HG03432 (cell line): ENCODE data around the gene CDKN2B-AS1.
"Not testable (repeated sequence)": the region's sequence is repeated elsewhere in the genome, so short reads cannot be mapped to it uniquely, and the experiment has no call there.

Source experiments
- ATAC-seq: cut with Tn5 transposase; IDR thresholded peaks from one replicate; pipeline ENCODE4 v1.9.1; 2021; ENCODE audit warnings: mild to moderate bottlenecking, moderate library complexity; ENCODE audit not compliant: unreplicated experiment

Gene CDKN2B-AS1

DNA sequence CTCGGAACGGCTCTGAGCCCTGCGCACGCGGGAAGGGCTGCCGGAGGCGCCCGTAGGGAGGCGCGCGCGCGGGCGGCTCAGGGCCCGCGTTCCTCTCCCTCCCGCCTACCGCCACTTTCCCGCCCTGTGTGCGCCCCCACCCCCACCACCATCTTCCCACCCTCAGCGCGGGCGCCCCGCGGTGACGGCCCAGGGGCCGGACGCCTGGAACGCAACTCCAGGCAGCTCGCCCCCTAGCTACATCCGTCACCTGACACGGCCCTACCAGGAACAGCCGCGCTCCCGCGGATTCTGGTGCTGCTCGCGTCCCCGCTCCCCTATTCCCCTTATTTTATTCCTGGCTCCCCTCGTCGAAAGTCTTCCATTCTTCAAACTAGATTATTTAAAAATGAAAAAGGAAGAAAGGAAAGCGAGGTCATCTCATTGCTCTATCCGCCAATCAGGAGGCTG is at the start of gene CDKN2B-AS1:
Gene CDKN2B-AS1 (plus strand): TSS at position 236 of the 450 bp plus-strand sequence.
- ATAC-seq = peak; percentile 54

DNA sequence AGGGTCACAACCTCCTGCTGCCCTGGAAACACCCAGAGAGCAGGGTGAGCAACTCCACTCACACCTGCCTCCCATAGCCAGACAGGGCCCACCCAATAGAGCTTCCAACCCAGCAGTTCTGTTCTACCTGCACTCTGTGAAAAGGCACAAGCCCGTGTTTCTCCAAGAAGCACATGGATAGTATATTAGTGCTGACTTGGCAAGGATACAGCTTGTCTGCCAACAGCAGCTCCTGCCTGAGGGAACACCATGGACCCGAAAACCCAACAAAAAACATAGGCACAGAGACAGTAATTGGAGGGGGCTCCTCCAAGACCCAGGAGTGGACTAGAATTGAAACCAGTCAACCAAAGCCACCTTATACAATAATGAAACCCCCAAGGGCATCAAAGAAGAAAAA is 49.0 kb upstream of the CDKN2B-AS1 start:
- no peak for ATAC-seq

DNA sequence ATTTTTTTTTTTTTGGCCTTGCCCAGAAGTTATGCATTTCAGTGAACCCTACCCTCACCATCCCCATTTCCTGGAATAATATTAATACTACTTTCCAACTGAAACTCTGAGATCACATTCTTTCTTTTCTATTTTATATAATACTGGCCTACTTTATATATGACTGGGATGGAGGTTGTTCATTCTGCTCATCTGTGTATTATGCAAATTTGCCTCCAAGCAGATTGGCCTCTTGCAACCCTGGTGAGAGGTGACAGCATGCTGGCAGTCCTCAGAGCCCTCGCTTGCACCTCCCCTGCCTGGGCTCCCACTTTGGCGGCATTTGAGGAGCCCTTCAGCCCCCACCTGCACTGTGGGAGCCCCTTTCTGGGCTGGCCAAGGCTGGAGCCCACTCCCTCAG is 35.8 kb upstream of the CDKN2B-AS1 start:
- no peak for ATAC-seq

DNA sequence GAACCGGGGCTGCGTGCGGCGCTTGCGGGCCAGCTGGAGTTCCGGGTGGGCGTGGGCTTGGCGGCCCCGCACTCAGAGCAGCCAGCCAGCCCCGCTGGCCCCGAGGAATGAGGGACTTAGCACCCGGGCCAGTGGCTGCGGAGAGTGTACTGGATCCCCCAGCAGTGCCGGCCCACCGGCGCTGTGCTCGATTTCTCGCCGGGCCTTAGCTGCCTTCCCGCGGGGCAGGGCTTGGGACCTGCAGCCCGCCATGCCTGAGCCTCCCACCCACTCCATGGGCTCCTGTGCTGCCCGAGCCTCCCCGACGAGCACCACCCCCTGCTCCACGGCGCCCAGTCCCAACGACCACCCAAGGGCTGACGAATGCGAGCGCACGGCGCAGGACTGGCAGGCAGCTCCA is 35.3 kb upstream of the CDKN2B-AS1 start:
- not testable (repeated sequence) for ATAC-seq

DNA sequence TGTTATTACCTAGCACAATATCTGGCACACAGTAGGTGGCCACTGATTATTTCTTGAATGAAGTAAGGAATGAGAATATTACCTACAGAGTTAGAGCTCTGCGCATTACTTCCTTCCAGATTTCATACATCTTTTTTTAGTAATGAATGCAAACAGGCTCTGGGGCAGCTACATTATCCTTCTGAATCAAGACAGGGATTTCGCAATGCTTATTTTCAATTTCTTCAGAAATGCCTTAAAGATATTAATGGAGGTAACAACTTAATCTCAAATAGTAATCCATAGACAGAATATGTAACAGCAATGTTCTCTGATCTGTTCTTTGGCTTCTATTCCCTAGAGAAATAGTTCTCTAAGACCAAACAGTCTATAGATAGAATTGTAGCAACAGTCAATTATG is 33.0 kb upstream of the CDKN2B-AS1 start:
- ATAC-seq = no peak

DNA sequence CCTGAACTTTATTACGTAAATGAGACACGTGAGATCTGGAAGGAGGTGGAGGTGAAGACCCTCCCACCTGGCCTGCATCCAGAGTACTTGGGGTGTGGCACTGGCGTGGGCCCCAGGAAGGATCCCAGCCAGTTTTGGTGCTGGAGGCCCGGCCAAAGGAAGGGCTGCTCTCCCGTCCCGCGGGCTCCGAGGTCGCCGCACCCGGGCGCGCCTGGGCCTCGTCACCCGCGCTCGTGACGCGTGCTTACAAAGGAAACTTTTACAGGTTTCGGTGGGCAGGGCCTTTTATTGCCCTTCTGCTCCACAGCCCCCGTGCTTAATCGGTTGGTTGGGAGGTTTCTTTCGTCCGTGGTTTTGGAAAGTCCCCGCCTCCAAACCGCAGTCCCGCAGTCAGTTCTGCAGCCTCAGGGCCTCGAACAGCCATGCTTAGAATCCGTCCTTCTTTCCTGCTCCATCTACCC is 29.6 kb upstream of the CDKN2B-AS1 start:
- ATAC-seq = peak; percentile 58

DNA sequence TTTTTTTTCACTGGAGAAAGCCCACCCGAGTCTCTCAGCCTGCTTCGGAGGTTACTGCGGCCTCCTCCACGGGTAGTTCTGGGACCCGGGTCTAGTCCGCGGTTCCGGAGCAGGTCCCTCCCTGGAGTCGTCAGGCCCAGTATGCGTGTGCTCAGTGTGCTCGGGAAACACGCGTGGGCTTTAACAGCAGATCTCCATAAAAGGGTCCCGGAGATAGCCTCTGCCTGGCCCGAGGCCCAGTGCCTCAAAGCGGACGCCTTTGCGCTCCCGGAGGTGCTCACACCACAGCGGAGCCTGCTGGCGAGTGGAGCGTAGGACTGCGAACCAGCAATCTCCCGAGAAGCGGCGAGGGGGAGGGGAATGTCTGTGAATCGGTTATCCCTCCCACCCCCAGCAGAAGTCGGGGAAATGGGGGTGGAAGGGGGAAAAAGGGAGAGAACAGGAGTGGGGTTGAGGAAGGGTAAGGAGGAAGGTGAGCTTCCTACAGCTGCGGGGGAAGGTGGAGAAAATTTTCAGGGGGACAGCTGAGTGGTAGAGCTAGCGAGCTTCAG is 29.1 kb upstream of the CDKN2B-AS1 start:
- ATAC-seq = peak; percentile 94

DNA sequence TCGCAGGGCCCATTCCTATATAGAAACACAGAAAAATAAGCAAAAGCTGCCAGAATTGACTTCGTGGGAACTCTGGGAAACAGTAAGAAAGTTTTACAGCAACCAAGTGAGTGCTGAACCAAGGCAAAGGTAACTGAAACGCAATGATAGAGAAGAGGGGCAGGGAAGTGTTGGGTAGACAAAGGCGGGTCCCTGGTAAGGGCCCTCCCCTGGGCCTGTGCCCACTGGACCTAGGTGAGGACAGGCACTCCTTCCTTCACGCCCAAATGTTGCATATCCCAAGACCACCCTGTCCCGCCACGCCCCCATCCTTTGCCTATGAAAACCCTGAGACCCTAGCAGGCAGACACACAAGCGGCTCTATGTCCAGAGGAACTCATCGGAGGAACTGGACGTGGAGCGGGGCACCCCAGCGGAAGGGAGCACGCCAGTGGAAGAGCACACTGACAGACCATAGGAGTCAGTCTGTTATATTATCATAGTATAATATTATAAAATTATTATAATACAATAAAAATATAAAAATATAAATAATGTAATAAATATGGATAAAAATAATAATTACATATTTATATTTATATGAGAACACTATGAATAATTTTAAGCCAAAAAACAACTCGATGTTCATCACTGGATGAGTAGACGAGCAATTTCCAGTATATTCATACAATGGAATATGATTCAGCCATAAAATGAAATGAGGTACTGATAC is 28.3 kb upstream of the CDKN2B-AS1 start:
- ATAC-seq = no peak

DNA sequence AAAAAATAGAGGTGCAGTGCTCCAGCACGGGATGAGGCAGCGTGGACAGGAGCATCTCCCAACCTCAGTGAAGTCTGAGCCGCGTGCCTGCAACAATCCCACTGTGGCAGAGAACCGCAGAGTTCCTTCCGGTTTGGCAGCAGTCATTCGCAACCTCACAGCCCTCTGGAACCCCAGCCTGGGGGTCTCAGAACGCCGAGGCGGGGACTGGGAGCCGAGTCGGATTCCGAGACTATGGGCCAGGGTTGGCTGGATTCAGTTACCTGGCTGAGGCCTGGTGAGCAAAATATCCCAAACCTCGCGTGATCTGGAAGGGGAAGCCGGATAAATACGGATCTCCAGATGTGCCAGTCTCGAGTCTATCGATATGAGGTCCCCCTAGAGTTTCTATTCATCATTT is 27.4 kb upstream of the CDKN2B-AS1 start:
- ATAC-seq = no peak

DNA sequence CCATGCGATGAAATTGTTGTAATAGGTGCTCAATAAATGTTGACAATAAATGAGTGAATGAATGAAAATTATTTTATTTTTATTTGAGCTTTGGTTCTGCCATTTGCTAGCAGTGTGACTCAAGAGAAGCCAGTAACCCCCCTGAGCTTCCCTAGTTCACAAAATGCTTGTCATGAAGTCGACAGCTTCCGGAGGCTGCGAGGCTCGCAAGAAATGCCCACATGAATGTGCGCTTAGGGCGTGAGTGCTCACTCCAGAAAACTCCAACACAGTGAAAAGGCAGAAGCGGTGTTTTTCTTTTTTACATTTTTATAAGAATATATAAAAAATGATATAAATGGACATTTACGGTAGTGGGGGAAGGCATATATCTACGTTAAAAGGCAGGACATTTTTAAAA is 26.9 kb upstream of the CDKN2B-AS1 start:
- ATAC-seq = no peak

DNA sequence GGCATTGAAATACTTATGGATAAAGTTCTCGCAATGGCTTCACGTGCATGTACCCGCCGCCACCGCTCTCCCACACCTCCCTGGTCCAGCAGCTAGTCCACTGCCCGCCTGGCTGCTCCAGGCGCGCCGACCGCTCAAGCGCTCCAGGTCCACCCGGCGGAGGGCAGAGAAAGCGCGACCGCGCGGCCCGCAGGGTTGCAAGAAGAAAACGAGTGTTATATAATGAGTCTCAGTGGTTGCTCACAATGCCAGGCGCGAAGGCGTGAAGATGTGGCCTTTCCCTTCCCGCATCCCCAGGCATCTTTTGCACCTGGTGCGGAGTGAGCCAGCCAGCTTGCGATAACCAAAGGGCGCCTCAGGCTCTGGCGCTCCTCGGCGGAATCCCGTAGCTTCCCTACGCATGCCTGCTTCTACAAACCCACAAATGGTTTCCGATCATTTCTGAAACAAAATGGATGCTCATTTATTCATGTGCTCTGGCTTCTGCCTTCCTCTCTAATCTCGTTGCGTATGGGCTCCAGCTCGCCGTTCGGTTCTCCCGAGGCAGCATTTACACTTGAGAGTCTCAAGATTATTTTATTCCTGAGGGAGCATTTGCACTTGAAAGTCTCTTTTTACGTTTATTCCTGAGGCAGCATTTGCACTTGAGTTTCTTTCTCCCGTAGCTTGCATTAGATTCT is 26.1 kb upstream of the CDKN2B-AS1 start:
- no peak for ATAC-seq

DNA sequence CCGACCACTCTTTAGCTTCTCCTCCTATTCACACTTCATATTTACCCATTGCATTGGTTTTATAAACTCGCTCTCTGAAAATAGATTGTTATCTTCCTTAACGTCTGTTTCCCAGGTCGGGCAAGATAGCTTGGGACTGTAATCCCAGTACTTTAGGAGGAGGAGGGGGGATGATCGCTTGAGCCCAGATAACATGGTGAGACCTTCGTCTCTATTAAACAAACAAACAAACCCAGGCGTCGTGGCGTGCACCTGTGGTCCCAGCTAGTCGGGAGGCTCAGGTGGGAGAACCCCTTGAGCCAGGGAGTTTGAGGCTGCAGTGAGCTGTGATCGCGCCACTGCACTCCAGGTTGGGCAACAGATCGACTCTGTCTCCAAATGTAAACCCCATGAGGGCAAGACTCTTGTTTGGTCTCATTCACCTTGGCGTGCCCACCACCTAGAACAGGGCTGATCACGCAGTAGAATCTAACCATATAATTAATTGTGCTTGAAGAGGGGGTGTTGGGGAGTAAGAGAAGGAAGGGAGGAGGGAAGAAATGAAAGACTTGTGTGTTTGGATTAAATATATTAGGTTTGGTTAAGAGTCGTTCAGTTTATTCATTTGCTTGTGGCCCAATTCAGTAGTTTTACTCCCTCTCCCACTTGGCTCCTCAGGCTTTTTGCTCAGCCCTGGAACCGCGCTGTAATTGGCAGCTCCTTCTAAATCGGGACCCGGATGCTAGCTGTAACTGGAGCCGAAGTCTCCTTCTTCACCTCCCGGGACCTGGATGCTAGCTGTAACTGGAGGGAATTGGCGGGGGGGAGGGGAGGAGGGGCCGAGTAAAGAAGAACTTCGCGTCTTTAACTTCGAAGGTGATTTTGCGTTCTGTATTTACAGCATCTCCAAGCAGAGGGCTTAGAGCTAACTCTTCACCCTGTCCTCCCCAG is 25.3 kb upstream of the CDKN2B-AS1 start:
- ATAC-seq = no peak

DNA sequence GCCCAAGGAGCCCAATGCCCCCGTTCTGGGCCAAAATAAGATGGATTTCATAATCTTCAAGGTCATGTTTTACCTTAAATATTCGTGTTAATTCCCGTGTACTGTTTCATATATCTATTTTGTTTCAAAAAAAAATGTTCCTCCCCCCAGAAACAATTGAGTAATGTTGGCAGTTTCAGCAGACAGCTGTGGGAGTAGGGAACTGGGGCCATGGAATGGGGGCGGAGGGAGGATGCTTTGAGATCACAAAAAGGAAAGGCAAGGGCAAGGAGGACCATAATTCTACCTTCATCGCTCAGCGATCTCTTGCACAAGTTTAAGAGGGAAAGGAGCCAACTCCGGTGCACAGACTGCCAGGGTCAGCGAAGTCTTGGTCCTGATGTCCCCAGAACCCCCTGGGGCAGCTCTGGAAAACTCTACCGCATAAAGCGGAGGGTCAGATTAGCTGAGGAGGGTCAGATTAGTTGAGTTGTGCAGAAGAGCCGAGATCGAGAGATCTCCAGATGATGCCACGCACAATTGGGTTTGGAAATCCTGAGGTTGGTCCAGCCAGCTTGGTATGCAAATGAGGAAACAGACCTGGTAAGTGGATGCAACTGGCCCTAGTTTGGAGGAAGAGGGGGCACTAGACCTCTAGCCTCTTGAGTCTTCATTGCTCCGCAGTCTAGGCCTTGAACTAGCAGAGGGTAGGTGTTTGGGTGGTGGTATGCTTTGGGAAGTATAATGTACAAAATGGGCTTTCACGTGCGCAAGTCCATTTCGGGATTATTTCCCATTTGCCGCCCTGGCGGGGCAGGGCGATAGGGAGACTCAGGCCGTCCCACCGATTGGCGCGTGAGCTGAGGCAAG is 24.4 kb upstream of the CDKN2B-AS1 start:
- no peak for ATAC-seq

DNA sequence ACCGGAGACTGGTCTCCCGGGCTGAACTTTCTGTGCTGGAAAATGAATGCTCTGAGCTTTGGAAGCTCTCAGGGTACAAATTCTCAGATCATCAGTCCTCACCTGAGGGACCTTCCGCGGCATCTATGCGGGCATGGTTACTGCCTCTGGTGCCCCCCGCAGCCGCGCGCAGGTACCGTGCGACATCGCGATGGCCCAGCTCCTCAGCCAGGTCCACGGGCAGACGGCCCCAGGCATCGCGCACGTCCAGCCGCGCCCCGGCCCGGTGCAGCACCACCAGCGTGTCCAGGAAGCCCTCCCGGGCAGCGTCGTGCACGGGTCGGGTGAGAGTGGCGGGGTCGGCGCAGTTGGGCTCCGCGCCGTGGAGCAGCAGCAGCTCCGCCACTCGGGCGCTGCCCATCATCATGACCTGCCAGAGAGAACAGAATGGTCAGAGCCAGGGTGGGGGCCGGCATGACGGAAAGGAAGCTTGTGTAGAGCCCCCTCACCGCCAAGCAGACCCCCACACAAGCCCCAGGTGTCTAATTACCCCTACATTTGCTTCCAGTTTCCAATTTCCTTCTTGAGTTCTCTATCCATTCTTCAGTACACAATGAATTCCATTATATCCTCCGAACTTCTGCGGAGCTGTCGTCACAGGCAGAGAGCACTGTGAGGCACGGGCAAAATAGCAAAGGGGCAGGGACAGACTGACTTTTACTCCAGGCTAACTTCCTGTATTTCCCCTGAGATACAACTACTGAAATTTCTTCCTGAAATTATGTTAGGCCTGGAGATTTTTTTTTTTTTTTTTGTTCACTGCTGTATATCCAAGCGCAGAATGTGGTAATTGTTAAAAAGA is 23.6 kb upstream of the CDKN2B-AS1 start:
- no peak for ATAC-seq

DNA sequence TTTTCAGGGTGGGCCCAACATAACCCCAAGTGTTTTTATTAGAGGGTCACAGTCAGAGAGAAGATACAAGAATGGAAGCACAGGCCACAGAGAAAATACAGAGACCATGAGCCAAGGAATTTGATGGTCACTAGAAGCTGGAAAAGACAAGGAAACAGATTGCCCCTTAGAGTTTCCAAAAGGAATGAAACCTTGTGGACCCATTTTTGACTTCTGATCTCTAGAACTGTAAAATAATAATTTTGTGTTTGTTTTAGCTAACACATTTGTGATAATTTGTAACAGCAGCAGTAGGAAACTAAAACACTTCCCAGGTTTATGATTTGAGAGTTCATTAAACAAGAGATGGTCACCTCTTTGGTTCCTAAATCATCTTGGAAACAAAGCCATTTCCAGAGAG is 22.2 kb upstream of the CDKN2B-AS1 start:
- no peak for ATAC-seq

DNA sequence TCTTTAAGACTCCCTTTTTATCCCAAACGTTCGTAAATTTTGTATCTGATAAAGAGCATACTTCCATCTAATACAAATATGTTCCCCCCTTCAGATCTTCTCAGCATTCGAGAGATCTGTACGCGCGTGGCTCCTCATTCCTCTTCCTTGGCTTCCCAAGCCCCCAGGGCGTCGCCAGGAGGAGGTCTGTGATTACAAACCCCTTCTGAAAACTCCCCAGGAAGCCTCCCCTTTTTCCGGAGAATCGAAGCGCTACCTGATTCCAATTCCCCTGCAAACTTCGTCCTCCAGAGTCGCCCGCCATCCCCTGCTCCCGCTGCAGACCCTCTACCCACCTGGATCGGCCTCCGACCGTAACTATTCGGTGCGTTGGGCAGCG is 20.3 kb upstream of the CDKN2B-AS1 start:
- ATAC-seq = no peak

DNA sequence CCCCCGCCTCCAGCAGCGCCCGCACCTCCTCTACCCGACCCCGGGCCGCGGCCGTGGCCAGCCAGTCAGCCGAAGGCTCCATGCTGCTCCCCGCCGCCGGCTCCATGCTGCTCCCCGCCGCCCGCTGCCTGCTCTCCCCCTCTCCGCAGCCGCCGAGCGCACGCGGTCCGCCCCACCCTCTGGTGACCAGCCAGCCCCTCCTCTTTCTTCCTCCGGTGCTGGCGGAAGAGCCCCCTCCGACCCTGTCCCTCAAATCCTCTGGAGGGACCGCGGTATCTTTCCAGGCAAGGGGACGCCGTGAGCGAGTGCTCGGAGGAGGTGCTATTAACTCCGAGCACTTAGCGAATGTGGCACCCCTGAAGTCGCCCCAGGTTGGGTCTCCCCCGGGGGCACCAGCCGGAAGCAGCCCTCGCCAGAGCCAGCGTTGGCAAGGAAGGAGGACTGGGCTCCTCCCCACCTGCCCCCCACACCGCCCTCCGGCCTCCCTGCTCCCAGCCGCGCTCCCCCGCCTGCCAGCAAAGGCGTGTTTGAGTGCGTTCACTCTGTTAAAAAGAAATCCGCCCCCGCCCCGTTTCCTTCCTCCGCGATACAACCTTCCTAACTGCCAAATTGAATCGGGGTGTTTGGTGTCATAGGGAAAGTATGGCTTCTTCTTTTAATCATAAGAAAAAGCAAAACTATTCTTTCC is 19.7 kb upstream of the CDKN2B-AS1 start:
- ATAC-seq = peak; percentile 76

DNA sequence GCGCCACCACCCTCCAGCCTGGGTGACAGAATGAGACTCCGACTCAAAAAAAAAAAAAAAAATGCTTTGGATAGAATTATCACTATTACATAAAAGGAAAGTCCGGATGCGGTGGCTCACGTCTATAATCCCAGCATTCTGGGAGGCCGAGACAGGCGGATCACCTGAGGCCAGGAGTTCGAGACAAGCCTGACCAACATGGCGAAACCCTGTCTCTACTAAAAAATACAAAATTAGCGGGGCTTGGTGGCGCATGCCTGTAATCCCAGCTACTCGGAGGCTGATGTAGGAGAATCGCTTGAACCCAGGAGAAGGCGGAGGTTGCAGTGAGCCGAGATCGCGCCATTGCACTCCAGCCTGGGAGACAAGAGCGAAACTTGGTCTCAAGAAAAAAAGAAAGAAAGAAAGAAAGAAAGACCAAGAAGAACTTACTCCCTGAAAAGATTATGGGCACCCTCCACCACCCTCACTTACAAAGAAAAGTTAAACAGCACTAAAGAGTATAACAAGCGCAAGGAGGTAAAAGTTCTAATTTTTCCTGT is 18.2 kb upstream of the CDKN2B-AS1 start:
- no peak for ATAC-seq
